Uterus (tissue), 2 donors: ENCODE results near the gene GAD2.
"Not testable (repeated sequence)": the region's sequence is repeated elsewhere in the genome, so short reads cannot be mapped to it uniquely, and the experiment has no call there.

Source experiments
- CTCF ChIP-seq, 4 experiments: fragments of 200-600 bp in 2 of 4; fragments of 450-650 bp in 2 of 4; sonication (generic) in 2 of 4; IDR thresholded peaks; one replicate each; pipeline ENCODE4 v1.5.1; 2016 to 2019; ENCODE audit warnings: antibody characterized with exemption in 4 of 4, mild to moderate bottlenecking in 2 of 4, moderate library complexity in 1 of 4
- POLR2A ChIP-seq, 2 donors: fragments of 450-650 bp; IDR thresholded peaks; one replicate each; pipeline ENCODE4 v1.6.1; 2016; ENCODE audit warnings: antibody characterized with exemption in 2 of 2, mild to moderate bottlenecking in 1 of 2, moderate library complexity in 1 of 2

- not testable (repeated sequence) for TF ChIP-seq POLR2A, CTCF (IDR thresholded peaks at IDR 0.05)
Observed at GRCh38 chr10:26348821-26349417, 132.3 kb downstream of the GAD2 start.
